Measurements from ENCODE around the gene SLF1. TPM values are rescaled to one million over a fixed set of nuclear protein-coding genes. Genes with fewer than 3 reads are reported as not detected.

The SLF1 gene
- total RNA-seq, 1 donor, result 11.2 TPM

- no peak overlapping the region for H3K4me3 ChIP-seq (ENCODE audit: low read depth, low read length)
- peak; percentile 38 for DNase-seq (ENCODE audit: low read depth)
- TF ChIP-seq, protein P1, sequence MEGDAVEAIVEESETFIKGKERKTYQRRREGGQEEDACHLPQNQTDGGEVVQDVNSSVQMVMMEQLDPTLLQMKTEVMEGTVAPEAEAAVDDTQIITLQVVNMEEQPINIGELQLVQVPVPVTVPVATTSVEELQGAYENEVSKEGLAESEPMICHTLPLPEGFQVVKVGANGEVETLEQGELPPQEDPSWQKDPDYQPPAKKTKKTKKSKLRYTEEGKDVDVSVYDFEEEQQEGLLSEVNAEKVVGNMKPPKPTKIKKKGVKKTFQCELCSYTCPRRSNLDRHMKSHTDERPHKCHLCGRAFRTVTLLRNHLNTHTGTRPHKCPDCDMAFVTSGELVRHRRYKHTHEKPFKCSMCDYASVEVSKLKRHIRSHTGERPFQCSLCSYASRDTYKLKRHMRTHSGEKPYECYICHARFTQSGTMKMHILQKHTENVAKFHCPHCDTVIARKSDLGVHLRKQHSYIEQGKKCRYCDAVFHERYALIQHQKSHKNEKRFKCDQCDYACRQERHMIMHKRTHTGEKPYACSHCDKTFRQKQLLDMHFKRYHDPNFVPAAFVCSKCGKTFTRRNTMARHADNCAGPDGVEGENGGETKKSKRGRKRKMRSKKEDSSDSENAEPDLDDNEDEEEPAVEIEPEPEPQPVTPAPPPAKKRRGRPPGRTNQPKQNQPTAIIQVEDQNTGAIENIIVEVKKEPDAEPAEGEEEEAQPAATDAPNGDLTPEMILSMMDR (IDR thresholded peaks at IDR 0.05; ENCODE audit: insufficient read depth, low read length), result no peak
These were observed 127.6 kb downstream of the SLF1 start for GRCh38 chr5:94745786-94746730.

DNA sequence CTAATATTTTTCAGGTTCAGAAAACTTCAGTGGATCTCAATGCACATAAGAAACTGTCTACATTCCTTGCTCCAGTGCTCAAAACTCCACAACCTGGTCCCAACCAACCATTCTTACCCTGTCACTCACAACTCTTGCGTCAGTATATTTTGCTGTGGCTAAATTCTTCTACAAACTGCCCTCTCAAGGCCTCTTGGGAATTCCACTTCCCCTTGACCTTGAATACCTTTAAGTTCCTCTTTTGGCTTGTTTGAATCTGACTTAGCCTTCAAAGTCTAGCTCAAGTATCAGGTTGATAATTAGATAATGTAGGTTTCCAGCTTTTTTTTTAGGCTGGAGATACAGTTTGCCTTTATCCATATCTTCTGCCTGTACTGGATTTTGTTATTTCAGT lies 128.3 kb downstream of the SLF1 start:
- DNase-seq (ENCODE audit: low read depth), result peak; percentile 34
- TF ChIP-seq, protein P1 (IDR thresholded peaks at IDR 0.05; ENCODE audit: insufficient read depth, low read length), result no peak
- H3K4me3 ChIP-seq (ENCODE audit: low read depth, low read length), result no peak overlapping the region

Other genes with a start within 250 kb of the SLF1 start
- gene KIAA0825, start 65 bp upstream of the SLF1 start, total RNA-seq (ENCODE audit: low replicate concordance), result 4.3 and 12.2 TPM in 2 replicates

Data from fibroblast of the aortic adventitia (primary cell).